ENCODE data around the gene FIGLA. TPM values are rescaled to one million over a fixed set of nuclear protein-coding genes. Genes with fewer than 3 reads are reported as not detected.

FIGLA gene
- polyA plus RNA-seq, 1 of the 3 experiments (the other 2 are of a cell fraction): not detected

- Histone ChIP-seq H3K4me2 (no peak overlapping the region), H3K9me3 (no peaks in the 10 kb centered on the region), H3K4me1 (ENCODE audit: control insufficient read depth in 1 of 2, insufficient read depth in 2 of 2, low read depth in 1 of 2, low read length in 1 of 2) (no peaks in the 10 kb centered on the region), H4K20me1 (ENCODE audit: insufficient read depth) (no peaks in the 10 kb centered on the region), H3K36me3 (replicated peaks in 1 of 2; ENCODE audit: control insufficient read depth in 1 of 2, insufficient read depth in 2 of 2, low read length in 1 of 2) (no peaks in the 10 kb centered on the region), H2AFZ (ENCODE audit: low read depth) (no peak overlapping the region), H3K9ac (no peak overlapping the region), H3K9me2 (no peaks in the 10 kb centered on the region), H3K4me3 (ENCODE audit: low read depth in 2 of 2, low read length in 1 of 2) (no peak overlapping the region), H3K79me2 (ENCODE audit: insufficient read depth) (no peaks in the 10 kb centered on the region), H3K27me3 (ENCODE audit: insufficient read depth) (no peaks in the 10 kb centered on the region), H3K27ac (ENCODE audit: low read depth in 2 of 2, low read length in 1 of 2) (no peak overlapping the region), H3F3A (replicated peaks; ENCODE audit: insufficient read depth) (no peaks in the 10 kb centered on the region)
- no peak for DNase-seq
- TF ChIP-seq CHD2 (IDR thresholded peaks at IDR 0.05; ENCODE audit: low read length, partially characterized antibody): no peak
- TF ChIP-seq GATA2 (CRISPR knock-in tag; IDR thresholded peaks at IDR 0.05): no peak
- TF ChIP-seq NRF1 (IDR thresholded peaks at IDR 0.05; ENCODE audit: low read depth, low read length): no peak
- no peak for TF ChIP-seq USF2 (IDR thresholded peaks at IDR 0.05; ENCODE audit: borderline replicate concordance, low read depth, low read length)
- no peak for TF ChIP-seq PBX3 (IDR thresholded peaks at IDR 0.05)
- no peak for TF ChIP-seq POLR2AphosphoS5 (IDR thresholded peaks at IDR 0.05; ENCODE audit: low read depth, low read length)
- TF ChIP-seq GABPA (IDR thresholded peaks at IDR 0.05; ENCODE audit: low read depth): no peak
- no peak for TF ChIP-seq YY1 (IDR thresholded peaks at IDR 0.05; ENCODE audit: low read depth)
- TF ChIP-seq FOXJ3 (CRISPR knock-in tag; IDR thresholded peaks at IDR 0.05): no peak
- TF ChIP-seq RCOR1 (IDR thresholded peaks at IDR 0.05; ENCODE audit: low read length): no peak
- TF ChIP-seq MXI1 (IDR thresholded peaks at IDR 0.05; ENCODE audit: low read depth, low read length): no peak
- CTCF ChIA-PET: interaction anchor here (0.7 to 2.8 kb wide), 6 partner anchors 20 to 444 kb away, joined by 3 to 12 read pairs (median 4); partner anchors contain the start of gene ADD2
- POLR2A ChIA-PET: interaction anchor here (0.7 kb wide), 1 partner anchor 21 kb away, joined by 4 read pairs; no protein-coding TSS in a partner anchor
- WGBS (ENCODE audit: low lambda C conversion rate): 58% methylated on average over 1 of the region's 1 CpG
Measured at GRCh38 chr2:70748002-70748784, 42.2 kb downstream of the FIGLA start.

GRCh38 chr2:70747284-70747683, 43.2 kb downstream of the FIGLA start:
- ChIA-PET POLR2A (no interaction called here), CTCF (interaction anchor here (0.8 to 2.8 kb wide), 3 partner anchors 16 to 30 kb away, joined by 3 to 12 read pairs (median 4); partner anchors contain the start of gene ADD2)
- no peaks in the 10 kb centered on the region for H3K79me2 ChIP-seq (ENCODE audit: insufficient read depth)
- H3K9ac ChIP-seq: no peak overlapping the region
- no peak overlapping the region for H3K4me2 ChIP-seq
- no peaks in the 10 kb centered on the region for H4K20me1 ChIP-seq (ENCODE audit: insufficient read depth)
- H2AFZ ChIP-seq (ENCODE audit: low read depth): no peak overlapping the region
- H3K9me3 ChIP-seq: no peaks in the 10 kb centered on the region
- H3K27me3 ChIP-seq (ENCODE audit: insufficient read depth): no peaks in the 10 kb centered on the region
- H3F3A ChIP-seq (replicated peaks; ENCODE audit: insufficient read depth): no peaks in the 10 kb centered on the region
- no peaks in the 10 kb centered on the region for H3K36me3 ChIP-seq (replicated peaks in 1 of 2; ENCODE audit: control insufficient read depth in 1 of 2, insufficient read depth in 2 of 2, low read length in 1 of 2)
- H3K4me1 ChIP-seq (ENCODE audit: control insufficient read depth in 1 of 2, insufficient read depth in 2 of 2, low read depth in 1 of 2, low read length in 1 of 2): no peaks in the 10 kb centered on the region
- DNase-seq: no peak
- H3K4me3 ChIP-seq (ENCODE audit: low read depth in 2 of 2, low read length in 1 of 2): no peak overlapping the region
- no peak for TF ChIP-seq SMC3 (IDR thresholded peaks at IDR 0.05; ENCODE audit: low read depth, low read length)
- no peak for TF ChIP-seq TAF1 (IDR thresholded peaks at IDR 0.05; ENCODE audit: borderline replicate concordance, low read depth, low read length)
- TF ChIP-seq EZH2phosphoT487 (IDR thresholded peaks at IDR 0.05; ENCODE audit: borderline replicate concordance, low read depth): no peak
- no peak for TF ChIP-seq YY1 (IDR thresholded peaks at IDR 0.05; ENCODE audit: low read depth)
- no peak for TF ChIP-seq FOXM1 (IDR thresholded peaks at IDR 0.05; ENCODE audit: low read depth)
- TF ChIP-seq NFIC (IDR thresholded peaks at IDR 0.05; ENCODE audit: borderline replicate concordance): no peak
- no peak for TF ChIP-seq RFX5 (IDR thresholded peaks at IDR 0.05; ENCODE audit: low read length)
- no peak for TF ChIP-seq MAX (IDR thresholded peaks at IDR 0.05; ENCODE audit: low read depth)
- TF ChIP-seq TCF12 (IDR thresholded peaks at IDR 0.05): no peak
- TF ChIP-seq CHD2 (IDR thresholded peaks at IDR 0.05; ENCODE audit: low read length, partially characterized antibody): no peak
- TF ChIP-seq TEAD4 (IDR thresholded peaks at IDR 0.05; ENCODE audit: borderline replicate concordance, insufficient read depth): no peak
- no peak for TF ChIP-seq JUND (IDR thresholded peaks at IDR 0.05)
- no peaks in the 10 kb centered on the region for H3K9me2 ChIP-seq
- no peak overlapping the region for H3K27ac ChIP-seq (ENCODE audit: low read depth in 2 of 2, low read length in 1 of 2)
- 81% methylated on average over 3 of the region's 3 CpGs for WGBS (ENCODE audit: low lambda C conversion rate)

All from SK-N-SH (cell line).